Mammary epithelial cell (primary cell): ENCODE results near the gene PLEKHA7.

Experiments
- EZH2 ChIP-seq: IDR thresholded peaks from 2 replicates; pipeline ENCODE4 v1.6.1; 2012; ENCODE audit warnings: low read length, inconsistent platforms, borderline replicate concordance
- TF ChIP-seq, protein P1 (sequence below), 2 donors: IDR thresholded peaks in 1 of 2; conservative IDR thresholded peaks in 1 of 2; 2 replicates each; pipeline ENCODE4 v1.5.1; 2011 to 2012; ENCODE audit warnings: inconsistent platforms in 2 of 2, low read length in 2 of 2, mild to moderate bottlenecking in 2 of 2, control low read depth in 1 of 2, low read depth in 1 of 2; ENCODE audit not compliant: insufficient read depth in 1 of 2; ENCODE audit errors: extremely low read depth in 1 of 2

DNA sequence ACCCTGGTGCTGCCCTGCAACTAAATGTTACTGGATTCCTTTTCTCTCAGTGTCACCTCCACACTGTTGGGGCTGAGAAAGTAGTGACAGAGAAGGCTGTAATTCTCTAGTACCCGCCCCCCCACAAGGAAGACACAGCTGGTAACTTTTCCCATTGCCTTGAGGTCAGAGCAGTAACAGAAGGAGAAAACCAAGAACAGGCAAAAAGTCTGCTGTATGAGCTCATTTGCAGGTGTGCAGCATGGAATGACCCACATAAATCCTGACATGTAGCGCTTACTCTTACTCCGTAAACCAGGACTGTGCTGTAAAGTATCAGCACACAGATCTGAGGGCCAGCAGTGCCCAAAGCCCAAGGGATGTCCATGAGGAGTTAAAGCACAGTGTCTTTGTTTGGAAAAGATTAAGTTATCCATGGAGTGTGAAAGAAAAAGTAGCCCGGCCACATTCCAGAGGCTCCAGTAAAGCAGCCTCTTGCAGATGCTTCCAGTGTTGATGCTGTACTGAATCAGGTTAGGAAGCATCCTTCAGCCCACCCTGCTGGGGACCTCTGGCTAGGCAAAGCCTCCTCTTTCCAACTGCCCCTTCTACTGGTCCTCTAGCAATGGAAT, 120.7 kb downstream of the PLEKHA7 start:
- TF ChIP-seq, protein P1, sequence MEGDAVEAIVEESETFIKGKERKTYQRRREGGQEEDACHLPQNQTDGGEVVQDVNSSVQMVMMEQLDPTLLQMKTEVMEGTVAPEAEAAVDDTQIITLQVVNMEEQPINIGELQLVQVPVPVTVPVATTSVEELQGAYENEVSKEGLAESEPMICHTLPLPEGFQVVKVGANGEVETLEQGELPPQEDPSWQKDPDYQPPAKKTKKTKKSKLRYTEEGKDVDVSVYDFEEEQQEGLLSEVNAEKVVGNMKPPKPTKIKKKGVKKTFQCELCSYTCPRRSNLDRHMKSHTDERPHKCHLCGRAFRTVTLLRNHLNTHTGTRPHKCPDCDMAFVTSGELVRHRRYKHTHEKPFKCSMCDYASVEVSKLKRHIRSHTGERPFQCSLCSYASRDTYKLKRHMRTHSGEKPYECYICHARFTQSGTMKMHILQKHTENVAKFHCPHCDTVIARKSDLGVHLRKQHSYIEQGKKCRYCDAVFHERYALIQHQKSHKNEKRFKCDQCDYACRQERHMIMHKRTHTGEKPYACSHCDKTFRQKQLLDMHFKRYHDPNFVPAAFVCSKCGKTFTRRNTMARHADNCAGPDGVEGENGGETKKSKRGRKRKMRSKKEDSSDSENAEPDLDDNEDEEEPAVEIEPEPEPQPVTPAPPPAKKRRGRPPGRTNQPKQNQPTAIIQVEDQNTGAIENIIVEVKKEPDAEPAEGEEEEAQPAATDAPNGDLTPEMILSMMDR (conservative IDR thresholded peaks at IDR 0.05 in 1 of 2, IDR thresholded peaks at IDR 0.05 in 1 of 2; ENCODE audit: extremely low read depth in 1 of 2, insufficient read depth in 1 of 2, low read depth in 1 of 2, low read length in 2 of 2) = no peak
- no peak for TF ChIP-seq EZH2
